Activated CD4-positive, alpha-beta memory T cell treated with anti-CD3 and anti-CD28 coated beads, Interleukin-2, amount 10 ng/mL, durations not matched to agents 7 days and 5 days (primary cell): ENCODE measurements around the gene JAZF1. TPM values are rescaled to one million over a fixed set of nuclear protein-coding genes. Genes with fewer than 3 reads are reported as not detected.

ENCODE experiments used
- CTCF ChIA-PET: fragments of 350-600 bp; sonication (Branson Sonifier 250); formaldehyde crosslinking; loops from one replicate; lab custom pipeline; 2021; ENCODE audit warnings: antibody characterized with exemption, inconsistent platforms; lab: Charles Lee
- POLR2A ChIA-PET: fragments of 350-600 bp; sonication (Branson Sonifier 250); formaldehyde crosslinking; loops from one replicate; lab custom pipeline; 2021; ENCODE audit warnings: antibody characterized with exemption; lab: Charles Lee
- DNase-seq: peaks from one replicate; pipeline ENCODE4 v3.0.0-alpha.2; 2020
- H3K27ac Mint-ChIP-seq: one replicate; pipeline ENCODE4 v1.8.0; 2021; ENCODE audit warnings: mild to moderate bottlenecking, mixed read lengths
- H3K27me3 Mint-ChIP-seq: one replicate; pipeline ENCODE4 v1.8.0; 2021; ENCODE audit warnings: mixed read lengths
- H3K36me3 Mint-ChIP-seq: one replicate; pipeline ENCODE4 v1.8.0; 2021; ENCODE audit warnings: low read depth, mixed read lengths
- H3K4me1 Mint-ChIP-seq: one replicate; pipeline ENCODE4 v1.8.0; 2021; ENCODE audit warnings: mixed read lengths
- H3K4me3 Mint-ChIP-seq: one replicate; pipeline ENCODE4 v1.8.0; 2021; ENCODE audit warnings: mild to moderate bottlenecking, mixed read lengths
- H3K9me3 Mint-ChIP-seq: one replicate; pipeline ENCODE4 v1.8.0; 2021; ENCODE audit warnings: mixed read lengths
- total RNA-seq, 2 experiments: library from RNA; stranded (reverse); gene quantifications; one replicate each; pipeline ENCODE4 v1.2.3, GENCODE V29; 2021

Gene JAZF1
- total RNA-seq, 2 experiments from 2014 or later: 7.2 to 7.3 TPM

- no peak overlapping the region for H3K27ac Mint-ChIP-seq
- H3K4me3 Mint-ChIP-seq: no peak overlapping the region
- CTCF ChIA-PET: interaction anchor here (2.0 kb wide), 1 partner anchor 15 kb away, joined by 6 read pairs; no protein-coding TSS in a partner anchor
These were observed 175.3 kb downstream of the JAZF1 start for GRCh38 chr7:28005075-28005846.

GRCh38 chr7:28003408-28003807 is 177.2 kb downstream of the JAZF1 start:
- Mint-ChIP-seq H3K27me3 (no peaks in the 10 kb centered on the region), H3K4me3 (no peak overlapping the region), H3K9me3 (no peaks in the 10 kb centered on the region), H3K27ac (no peak overlapping the region), H3K36me3 (no peaks in the 10 kb centered on the region), H3K4me1 (peaks cover 7% of the 10 kb centered on the region)
- CTCF ChIA-PET: interaction anchor here (2.0 kb wide), 1 partner anchor 16 kb away, joined by 6 read pairs; no protein-coding TSS in a partner anchor
- POLR2A ChIA-PET: no interaction called here
- DNase-seq: no peak

More at GRCh38 chr7:28005075-28005846, 175.3 kb downstream of the JAZF1 start:
- no peaks in the 10 kb centered on the region for H3K9me3 Mint-ChIP-seq
- POLR2A ChIA-PET: no interaction called here
- peaks cover 7% of the 10 kb centered on the region for H3K4me1 Mint-ChIP-seq
- no peaks in the 10 kb centered on the region for H3K36me3 Mint-ChIP-seq
- no peak for DNase-seq
- no peaks in the 10 kb centered on the region for H3K27me3 Mint-ChIP-seq

- H3K27ac Mint-ChIP-seq: no peak overlapping the region
- CTCF ChIA-PET: no interaction called here
- H3K9me3 Mint-ChIP-seq: no peaks in the 10 kb centered on the region
- no peaks in the 10 kb centered on the region for H3K27me3 Mint-ChIP-seq
- H3K4me1 Mint-ChIP-seq: peaks cover 7% of the 10 kb centered on the region
- no peak overlapping the region for H3K4me3 Mint-ChIP-seq
- DNase-seq: no peak
- POLR2A ChIA-PET: no interaction called here
- H3K36me3 Mint-ChIP-seq: no peaks in the 10 kb centered on the region
These were observed 178.0 kb downstream of the JAZF1 start for GRCh38 chr7:28002638-28003037.

GRCh38 chr7:28001896-28002295 is 178.7 kb downstream of the JAZF1 start:
- no peak overlapping the region for H3K4me3 Mint-ChIP-seq
- H3K36me3 Mint-ChIP-seq: no peaks in the 10 kb centered on the region
- CTCF ChIA-PET: no interaction called here
- peaks cover 7% of the 10 kb centered on the region for H3K4me1 Mint-ChIP-seq
- H3K27me3 Mint-ChIP-seq: no peaks in the 10 kb centered on the region
- POLR2A ChIA-PET: no interaction called here
- H3K9me3 Mint-ChIP-seq: no peaks in the 10 kb centered on the region
- H3K27ac Mint-ChIP-seq: no peak overlapping the region
- DNase-seq: no peak

GRCh38 chr7:27999829-28000228 is 180.8 kb downstream of the JAZF1 start:
- Mint-ChIP-seq H3K27me3 (no peaks in the 10 kb centered on the region), H3K9me3 (no peaks in the 10 kb centered on the region), H3K4me1 (no peaks in the 10 kb centered on the region), H3K36me3 (no peaks in the 10 kb centered on the region), H3K27ac (no peak overlapping the region), H3K4me3 (no peak overlapping the region)
- CTCF ChIA-PET: no interaction called here
- no peak for DNase-seq
- POLR2A ChIA-PET: no interaction called here

- no peaks in the 10 kb centered on the region for H3K9me3 Mint-ChIP-seq
- POLR2A ChIA-PET: no interaction called here
- H3K27me3 Mint-ChIP-seq: no peaks in the 10 kb centered on the region
- H3K27ac Mint-ChIP-seq: no peak overlapping the region
- no peaks in the 10 kb centered on the region for H3K36me3 Mint-ChIP-seq
- no peaks in the 10 kb centered on the region for H3K4me1 Mint-ChIP-seq
- no peak overlapping the region for H3K4me3 Mint-ChIP-seq
- CTCF ChIA-PET: no interaction called here
- DNase-seq: no peak
These were observed 182.2 kb downstream of the JAZF1 start for GRCh38 chr7:27998382-27998781.

GRCh38 chr7:27997188-27997707 is 183.3 kb downstream of the JAZF1 start:
- CTCF ChIA-PET: no interaction called here
- Mint-ChIP-seq H3K4me3 (no peak overlapping the region), H3K27ac (no peak overlapping the region), H3K36me3 (no peaks in the 10 kb centered on the region), H3K4me1 (no peaks in the 10 kb centered on the region), H3K27me3 (no peaks in the 10 kb centered on the region), H3K9me3 (no peaks in the 10 kb centered on the region)
- POLR2A ChIA-PET: no interaction called here
- DNase-seq: no peak

- Mint-ChIP-seq H3K27ac (no peak overlapping the region), H3K4me3 (no peak overlapping the region), H3K9me3 (no peaks in the 10 kb centered on the region), H3K36me3 (no peaks in the 10 kb centered on the region), H3K4me1 (peaks cover under 1% of the 10 kb centered on the region), H3K27me3 (no peaks in the 10 kb centered on the region)
- POLR2A ChIA-PET: no interaction called here
- CTCF ChIA-PET: interaction anchor here (1.1 kb wide), 1 partner anchor 21 kb away, joined by 3 read pairs; no protein-coding TSS in a partner anchor
- DNase-seq: no peak
These were observed 184.5 kb downstream of the JAZF1 start for GRCh38 chr7:27996141-27996540.

- ChIA-PET POLR2A (no interaction called here), CTCF (interaction anchor here (1.0 kb wide), 1 partner anchor 15 kb away, joined by 3 read pairs; no protein-coding TSS in a partner anchor)
- no peak overlapping the region for H3K4me3 Mint-ChIP-seq
- DNase-seq: no peak
- no peaks in the 10 kb centered on the region for H3K9me3 Mint-ChIP-seq
- no peaks in the 10 kb centered on the region for H3K36me3 Mint-ChIP-seq
- H3K27ac Mint-ChIP-seq: no peak overlapping the region
- H3K27me3 Mint-ChIP-seq: no peaks in the 10 kb centered on the region
- H3K4me1 Mint-ChIP-seq: peaks cover 5% of the 10 kb centered on the region
These were observed 185.4 kb downstream of the JAZF1 start for GRCh38 chr7:27995228-27995627.

GRCh38 chr7:27994639-27995038 is 186.0 kb downstream of the JAZF1 start:
- Mint-ChIP-seq H3K9me3 (no peaks in the 10 kb centered on the region), H3K27ac (no peak overlapping the region), H3K4me3 (no peak overlapping the region), H3K4me1 (peaks cover 5% of the 10 kb centered on the region), H3K36me3 (no peaks in the 10 kb centered on the region), H3K27me3 (no peaks in the 10 kb centered on the region)
- no peak for DNase-seq
- ChIA-PET CTCF (interaction anchor here (1.0 kb wide), 1 partner anchor 14 kb away, joined by 3 read pairs; no protein-coding TSS in a partner anchor), POLR2A (no interaction called here)

GRCh38 chr7:27992755-27993493 is 187.7 kb downstream of the JAZF1 start:
- H3K36me3 Mint-ChIP-seq: no peaks in the 10 kb centered on the region
- H3K27me3 Mint-ChIP-seq: no peaks in the 10 kb centered on the region
- no peak for DNase-seq
- H3K4me3 Mint-ChIP-seq: no peak overlapping the region
- ChIA-PET CTCF (no interaction called here), POLR2A (no interaction called here)
- no peak overlapping the region for H3K27ac Mint-ChIP-seq
- peaks cover 4% of the 10 kb centered on the region for H3K9me3 Mint-ChIP-seq
- peaks cover 5% of the 10 kb centered on the region for H3K4me1 Mint-ChIP-seq

- Mint-ChIP-seq H3K27ac (no peak overlapping the region), H3K4me1 (peaks cover 5% of the 10 kb centered on the region), H3K4me3 (no peak overlapping the region), H3K27me3 (no peaks in the 10 kb centered on the region), H3K9me3 (peaks cover 9% of the 10 kb centered on the region), H3K36me3 (no peaks in the 10 kb centered on the region)
- CTCF ChIA-PET: no interaction called here
- no peak for DNase-seq
- POLR2A ChIA-PET: no interaction called here
These were observed 188.5 kb downstream of the JAZF1 start for GRCh38 chr7:27992097-27992496.

GRCh38 chr7:27991006-27991528 is 189.5 kb downstream of the JAZF1 start:
- ChIA-PET CTCF (no interaction called here), POLR2A (no interaction called here)
- no peaks in the 10 kb centered on the region for H3K36me3 Mint-ChIP-seq
- peaks cover 9% of the 10 kb centered on the region for H3K9me3 Mint-ChIP-seq
- no peak overlapping the region for H3K4me3 Mint-ChIP-seq
- H3K27ac Mint-ChIP-seq: no peak overlapping the region
- peaks cover 5% of the 10 kb centered on the region for H3K4me1 Mint-ChIP-seq
- H3K27me3 Mint-ChIP-seq: no peaks in the 10 kb centered on the region
- DNase-seq: no peak
